Breast epithelium (tissue), 3 donors: ENCODE measurements around the gene RHBDL2.
"Not testable (repeated sequence)": the region's sequence is repeated elsewhere in the genome, so short reads cannot be mapped to it uniquely, and the experiment has no call there.

Experiments
- CTCF ChIP-seq, 3 donors: fragments of 450-650 bp; IDR thresholded peaks; one replicate each; pipeline ENCODE4 v1.5.1; 2016 to 2017; ENCODE audit warnings: antibody characterized with exemption in 3 of 3, mild to moderate bottlenecking in 3 of 3, moderate library complexity in 3 of 3
- POLR2A ChIP-seq: fragments of 450-650 bp; IDR thresholded peaks from one replicate; pipeline ENCODE4 v1.6.1; 2016; ENCODE audit warnings: antibody characterized with exemption, mild to moderate bottlenecking, moderate library complexity

GRCh38 chr1:38977399-38978244 lies 36.0 kb upstream of the RHBDL2 start:
- TF ChIP-seq POLR2A; CTCF (IDR thresholded peaks at IDR 0.05): not testable (repeated sequence)
